Putamen (tissue), 1 donor: Measurements from ENCODE around the gene GMCL2.
"Not testable (repeated sequence)": the region's sequence is repeated elsewhere in the genome, so short reads cannot be mapped to it uniquely, and the experiment has no call there.

Experiments
- DNase-seq: peaks from one replicate; pipeline ENCODE4 v3.0.0-alpha.2; 2016; ENCODE audit warnings: low spot score

Gene GMCL2

GRCh38 chr5:178204935-178205748 is 18.0 kb upstream of the GMCL2 start:
- DNase-seq: peak; percentile 34

DNA sequence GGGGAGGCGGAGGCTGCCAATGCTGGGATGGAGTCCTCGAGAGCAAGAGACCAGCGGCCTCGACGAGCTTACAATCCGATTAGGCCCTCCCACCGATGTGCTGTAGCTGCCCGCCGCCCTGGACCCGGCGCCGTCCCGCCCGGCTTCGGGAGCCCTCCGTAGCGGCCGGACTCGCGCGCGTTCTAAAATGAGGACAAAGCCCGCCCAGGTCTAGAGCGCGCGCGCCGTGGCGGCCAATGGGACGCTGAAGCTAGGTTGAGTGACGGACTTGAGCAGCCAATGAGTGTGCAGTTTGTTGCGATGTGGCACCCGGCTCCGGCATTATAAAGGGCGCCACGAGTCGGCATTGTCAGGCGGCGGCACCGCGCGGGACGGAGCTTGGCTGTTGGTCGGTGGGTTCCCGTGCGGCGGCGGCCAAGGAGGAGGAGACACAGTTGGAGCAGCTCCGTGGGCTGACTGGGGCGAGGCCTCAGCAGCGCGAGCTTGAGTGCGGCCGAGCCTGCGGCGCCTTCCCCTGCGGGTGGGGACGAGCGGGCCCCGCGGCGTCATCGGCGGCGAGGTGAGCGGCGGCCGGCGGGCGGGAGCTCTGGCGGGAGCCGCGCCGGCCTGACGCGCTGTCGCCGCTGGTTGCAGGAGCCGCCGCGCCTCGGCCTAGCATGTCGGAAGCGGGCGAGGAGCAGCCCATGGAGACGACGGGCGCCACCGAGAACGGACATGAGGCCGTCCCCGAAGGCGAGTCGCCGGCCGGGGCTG is 17.2 kb upstream of the GMCL2 start, which contains the start of gene HNRNPAB:
Gene HNRNPAB (plus strand): TSS at position 352 of the 753 bp plus-strand sequence. CDS start 305 bp downstream, at position 657.
- peak; percentile 95 for DNase-seq

DNA sequence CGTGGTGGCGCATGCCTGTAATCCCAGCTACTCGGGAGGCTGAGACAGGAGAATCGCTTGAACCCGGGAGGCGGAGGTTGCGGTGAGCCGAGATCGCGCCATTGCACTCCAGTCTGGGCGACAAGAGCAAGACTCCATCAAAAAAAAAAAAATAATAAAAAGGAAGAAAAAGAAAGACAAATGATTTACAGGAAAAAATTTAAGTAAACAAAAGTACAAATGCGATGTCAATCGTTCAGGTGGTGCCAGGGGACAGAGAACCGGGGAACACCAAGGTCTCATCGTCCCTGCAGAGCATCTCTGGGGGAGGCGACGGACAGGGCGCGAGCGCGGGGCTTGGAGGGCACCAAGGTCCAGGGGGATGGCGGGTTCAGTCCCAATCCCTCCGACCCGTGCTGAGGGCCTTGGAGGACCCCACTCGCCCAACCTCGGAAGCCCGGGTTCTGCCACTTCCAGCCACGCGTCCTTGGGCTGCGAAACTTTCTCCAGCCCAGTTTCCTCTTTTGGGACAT is 16.6 kb upstream of the GMCL2 start:
- no peak for DNase-seq

DNA sequence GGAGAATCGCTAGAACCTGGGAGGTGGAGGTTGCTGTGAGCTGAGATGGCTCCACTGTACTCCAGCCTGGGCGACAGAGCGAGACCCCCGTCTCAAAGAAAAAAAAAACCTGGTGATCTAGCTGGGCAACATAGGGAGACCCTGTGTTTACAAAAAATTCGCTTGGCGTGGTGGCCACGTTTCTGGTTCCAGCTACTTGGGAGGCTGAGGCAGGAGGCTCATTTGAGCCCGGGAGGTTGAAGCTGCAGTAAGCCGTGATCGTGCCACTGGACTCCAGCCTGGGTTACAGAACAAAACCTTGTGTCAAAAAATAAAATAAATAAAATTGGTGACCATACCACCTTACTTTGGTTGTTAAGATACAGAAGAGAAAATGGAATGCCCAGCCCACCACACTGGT is 15.4 kb upstream of the GMCL2 start:
- no peak for DNase-seq

DNA sequence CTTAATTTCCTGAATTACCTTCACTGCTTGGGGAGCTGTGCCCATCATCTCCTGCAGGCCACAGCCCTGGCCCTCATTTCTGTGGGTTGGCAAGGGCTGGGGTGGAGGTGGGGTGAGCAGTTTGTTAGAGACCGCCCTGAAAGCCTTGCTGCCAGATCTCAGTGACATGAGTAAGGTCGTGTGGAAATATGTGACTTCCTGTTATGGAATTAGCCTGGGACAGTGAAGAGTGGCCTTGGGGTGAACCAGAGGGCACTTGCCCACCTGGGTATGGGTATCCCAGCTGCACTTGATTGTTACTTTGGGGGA is 14.7 kb upstream of the GMCL2 start:
- DNase-seq: no peak

DNA sequence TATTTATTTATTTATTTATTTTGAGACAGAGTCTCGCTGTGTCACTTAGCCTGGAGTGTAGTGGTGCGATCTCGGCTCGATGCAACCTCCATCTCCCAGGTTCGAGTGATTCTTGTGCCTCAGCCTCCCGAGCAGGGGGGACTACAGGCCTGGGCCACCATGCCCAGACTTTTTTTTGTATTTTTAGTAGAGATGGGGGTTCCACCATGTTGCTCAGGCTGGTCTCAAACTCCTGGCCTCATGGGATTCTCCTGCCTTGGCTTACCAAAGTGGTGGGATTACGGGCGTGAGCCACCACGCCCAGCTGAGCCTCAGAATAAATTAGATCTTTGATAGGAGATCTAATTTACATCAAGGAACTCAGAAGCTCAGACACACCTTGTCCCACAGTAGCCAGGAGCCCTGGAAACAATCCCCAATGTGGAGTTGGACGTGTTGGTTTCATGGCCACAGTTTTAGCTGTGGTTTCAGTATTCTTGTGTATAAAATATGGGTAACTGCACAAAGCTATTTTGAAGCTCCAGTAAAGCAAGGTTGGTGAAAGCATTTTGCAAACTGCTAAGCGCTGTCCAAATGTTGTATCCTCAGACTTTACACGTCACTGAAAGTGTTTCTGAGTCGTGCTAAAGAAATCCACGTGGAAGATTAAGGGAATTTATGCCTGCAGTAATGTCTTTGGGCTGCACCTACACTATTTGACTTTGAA is 14.2 kb upstream of the GMCL2 start:
- no peak for DNase-seq

- no peak for DNase-seq
These were observed 12.6 kb upstream of the GMCL2 start for GRCh38 chr5:178199581-178200434.

DNA sequence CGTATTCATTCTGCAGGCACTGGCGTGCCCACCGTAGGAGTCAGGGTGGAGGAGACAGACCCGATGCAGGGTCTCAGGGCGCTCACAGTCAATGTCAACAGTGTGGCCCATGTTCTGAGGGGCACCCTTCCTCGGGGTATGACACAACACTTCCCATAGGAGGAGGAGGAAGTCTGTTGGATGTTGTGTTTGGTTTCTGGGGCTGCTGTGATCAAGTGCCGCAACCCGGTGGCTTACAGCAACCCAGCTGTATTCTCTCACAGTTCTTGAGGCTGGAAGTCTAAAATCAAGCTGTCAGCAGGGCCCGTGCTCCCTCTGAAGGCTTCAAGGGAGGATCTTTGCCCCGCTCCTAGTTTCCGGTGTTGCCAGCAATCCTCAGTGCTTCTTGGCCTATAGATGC is 11.5 kb upstream of the GMCL2 start:
- DNase-seq: no peak

GRCh38 chr5:178198151-178198550 is 11.0 kb upstream of the GMCL2 start:
- not testable (repeated sequence) for DNase-seq

DNA sequence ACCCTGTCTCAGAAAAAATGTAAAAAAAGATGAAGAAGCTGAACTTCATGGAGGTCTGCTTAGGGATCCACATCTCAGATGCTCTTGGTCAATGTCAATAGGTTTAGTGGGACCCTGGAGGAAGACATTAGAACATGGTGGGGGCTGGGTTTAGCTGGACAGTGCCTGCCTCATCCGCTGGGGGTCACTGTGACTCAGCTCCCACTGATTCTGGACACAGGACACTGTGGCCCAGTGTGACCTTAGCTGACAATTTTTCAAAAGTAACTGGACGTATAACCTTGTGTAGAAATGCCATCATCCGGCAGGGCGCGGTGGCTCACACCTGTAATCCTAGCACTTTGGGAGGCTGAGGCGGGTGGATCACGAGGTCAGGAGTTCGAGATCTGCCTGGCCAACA is 9.8 kb upstream of the GMCL2 start:
- no peak for DNase-seq

GRCh38 chr5:178196281-178196812 is 9.2 kb upstream of the GMCL2 start:
- DNase-seq: no peak

- no peak for DNase-seq
These were observed 6.9 kb upstream of the GMCL2 start for GRCh38 chr5:178194026-178194425.

GRCh38 chr5:178193251-178193809 is 6.2 kb upstream of the GMCL2 start:
- no peak for DNase-seq

DNA sequence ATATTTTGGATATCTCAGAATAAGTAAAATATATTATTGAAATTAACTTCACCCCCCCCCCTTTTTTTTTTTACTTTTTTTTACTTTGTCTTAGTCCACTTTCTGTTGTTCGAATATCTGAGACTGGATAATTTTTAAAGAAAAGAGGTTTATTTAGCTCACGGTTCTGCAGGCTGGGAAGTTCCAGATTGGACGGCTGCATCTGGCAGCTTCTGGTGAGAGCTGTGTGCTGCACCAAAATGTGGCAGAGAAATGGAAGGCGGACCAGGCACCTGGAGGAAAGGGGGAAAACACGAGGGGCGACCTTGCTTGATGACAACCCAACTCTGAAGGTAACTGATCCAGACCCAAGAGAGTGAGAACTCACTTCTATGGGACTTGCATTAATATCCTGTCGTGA is 5.6 kb upstream of the GMCL2 start:
- DNase-seq: no peak

DNA sequence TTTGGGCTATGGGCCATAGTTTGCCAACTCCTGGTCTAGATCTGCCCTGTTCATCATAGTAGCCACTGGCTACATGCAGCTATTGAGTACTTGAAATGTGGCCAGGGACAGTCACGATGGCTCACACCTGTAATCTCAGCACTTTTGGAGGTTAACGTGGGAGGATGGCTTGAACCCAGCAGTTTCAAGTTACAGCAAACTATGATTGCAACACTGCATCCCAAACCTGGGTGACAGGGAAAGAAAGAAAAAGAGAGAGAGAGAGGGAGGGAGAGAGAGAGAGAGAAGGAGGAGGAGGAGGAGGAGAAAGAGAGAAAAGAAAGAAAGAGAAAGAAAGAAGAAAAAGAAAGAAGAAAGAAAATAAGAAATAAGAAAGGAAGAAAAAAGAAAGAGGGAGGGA is 5.1 kb upstream of the GMCL2 start:
- no peak for DNase-seq

DNA sequence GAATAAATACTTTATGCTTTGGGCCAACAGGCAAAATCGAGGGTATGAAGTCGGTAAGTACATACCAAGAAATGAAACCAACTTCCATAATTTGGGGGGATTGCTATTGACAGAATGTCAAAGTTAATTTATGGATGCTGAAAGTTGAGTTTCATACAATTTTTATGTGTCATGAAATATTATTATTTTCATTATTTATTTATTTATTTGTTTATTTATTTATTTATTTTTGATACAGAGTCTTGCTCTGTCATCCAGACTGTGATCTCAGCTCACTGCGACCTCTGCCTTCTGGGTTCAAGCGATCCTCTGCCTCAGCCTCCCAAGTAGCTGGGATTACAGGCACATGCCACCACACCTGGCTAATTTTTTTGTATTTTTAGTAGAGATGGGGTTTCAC is 4.5 kb upstream of the GMCL2 start:
- DNase-seq: no peak

- DNase-seq: no peak
These were observed 2.3 kb upstream of the GMCL2 start for GRCh38 chr5:178189433-178189832.

DNA sequence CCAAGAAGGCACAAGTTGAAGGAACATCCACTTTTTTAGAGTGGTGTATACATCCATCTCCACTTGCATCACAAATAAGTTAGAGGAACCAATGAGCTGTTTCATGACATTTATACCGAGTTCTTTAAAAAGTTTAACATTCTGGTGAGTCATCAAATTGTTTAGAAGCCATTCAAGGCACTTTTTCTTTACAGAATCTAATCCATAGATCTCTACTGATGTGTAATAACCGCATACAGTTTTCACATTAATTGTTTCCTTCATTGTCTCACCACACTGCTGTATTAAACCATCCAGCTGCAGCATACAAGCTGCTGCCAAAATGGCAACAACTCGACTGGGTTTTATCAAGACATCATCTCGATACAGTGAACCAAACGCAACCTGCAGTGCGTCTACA is 744 bp downstream of the GMCL2 start:
- DNase-seq: no peak

- no peak for DNase-seq
These were observed 4.9 kb downstream of the GMCL2 start for GRCh38 chr5:178182158-178182876.

DNA sequence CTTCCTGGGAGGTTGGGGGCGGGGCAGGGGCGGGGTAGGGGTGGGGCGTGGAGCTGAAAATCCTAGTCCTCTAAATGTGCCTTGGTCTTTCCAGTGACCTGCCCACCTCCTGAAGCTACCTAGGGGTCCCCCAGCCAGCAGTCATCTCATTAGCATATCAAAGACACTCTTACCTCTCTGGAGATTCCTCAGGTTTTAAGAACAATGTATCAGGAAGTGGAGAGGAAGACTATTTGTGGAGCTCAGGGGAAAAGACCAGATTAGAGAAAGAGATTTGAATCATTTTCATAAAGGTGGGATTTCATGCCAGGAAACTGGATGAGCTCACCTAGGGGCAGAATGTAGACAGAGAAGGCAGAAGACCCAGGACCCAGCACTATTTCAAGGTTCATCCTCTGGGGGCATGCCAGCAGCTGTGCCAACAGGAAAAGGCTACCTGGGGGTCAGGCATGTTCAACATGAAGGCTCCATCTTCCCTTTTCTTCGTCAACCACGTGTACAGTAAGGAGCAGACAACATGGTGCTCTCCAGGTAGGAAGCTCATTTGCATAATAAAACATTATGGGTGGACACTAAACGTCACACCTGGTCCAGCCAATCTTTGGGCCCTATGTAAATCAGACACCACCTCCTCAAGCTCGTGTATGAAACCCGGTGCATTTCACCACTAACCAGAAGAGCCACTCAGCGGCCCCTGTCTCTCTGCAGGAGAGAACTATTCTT is 6.9 kb downstream of the GMCL2 start:
- DNase-seq: no peak
